Amygdala (tissue), 56 donors: ENCODE measurements around the gene PRKAB1.
"Not testable (repeated sequence)": the region's sequence is repeated elsewhere in the genome, so short reads cannot be mapped to it uniquely, and the experiment has no call there.

ENCODE experiments used
- DNase-seq, 56 donors: peaks; one replicate each; lab custom pipeline; 2025; lab: John Stamatoyannopoulos, UW

PRKAB1 gene

GRCh38 chr12:119667577-119668323, at the start of gene PRKAB1:
Gene PRKAB1 (plus strand): TSS chr12:119668133. CDS start chr12:119668245, 112 bp downstream.
- DNase-seq: peak; percentile 73 to 97 (median 92)

GRCh38 chr12:119618328-119618896, 49.5 kb upstream of the PRKAB1 start:
- DNase-seq: not testable (repeated sequence)

- DNase-seq: no peak
These were observed 47.4 kb upstream of the PRKAB1 start for GRCh38 chr12:119620490-119620889.

GRCh38 chr12:119621878-119622277, 46.1 kb upstream of the PRKAB1 start:
- DNase-seq: no peak

- no peak for DNase-seq
These were observed 43.0 kb upstream of the PRKAB1 start for GRCh38 chr12:119624966-119625365.

- DNase-seq: no peak
These were observed 40.8 kb upstream of the PRKAB1 start for GRCh38 chr12:119627019-119627643.

- no peak for DNase-seq
These were observed 40.2 kb upstream of the PRKAB1 start for GRCh38 chr12:119627686-119628085.

GRCh38 chr12:119630223-119630780, 37.6 kb upstream of the PRKAB1 start:
- peak in 1 of 56 donors; percentile 2 for DNase-seq

- no peak for DNase-seq
These were observed 36.9 kb upstream of the PRKAB1 start for GRCh38 chr12:119630962-119631550.

- no peak for DNase-seq
These were observed 35.8 kb upstream of the PRKAB1 start for GRCh38 chr12:119631930-119632678.

- no peak for DNase-seq
These were observed 33.2 kb upstream of the PRKAB1 start for GRCh38 chr12:119634743-119635142.

GRCh38 chr12:119642986-119643385, 24.9 kb upstream of the PRKAB1 start:
- no peak for DNase-seq

GRCh38 chr12:119644930-119645329, 23.0 kb upstream of the PRKAB1 start:
- DNase-seq: no peak

GRCh38 chr12:119645535-119646059, 22.3 kb upstream of the PRKAB1 start:
- DNase-seq: no peak

- no peak for DNase-seq
These were observed 18.6 kb upstream of the PRKAB1 start for GRCh38 chr12:119649202-119649808.

GRCh38 chr12:119652665-119653064, 15.3 kb upstream of the PRKAB1 start:
- no peak for DNase-seq

GRCh38 chr12:119657001-119657400, 10.9 kb upstream of the PRKAB1 start:
- not testable (repeated sequence) for DNase-seq

GRCh38 chr12:119658166-119658565, 9.8 kb upstream of the PRKAB1 start:
- DNase-seq: peak in 1 of 56 donors; percentile 6

GRCh38 chr12:119659289-119659897, 8.5 kb upstream of the PRKAB1 start:
- DNase-seq: peak in 2 of 56 donors; percentile 31 to 42
